Activated CD4-positive, alpha-beta T cell treated with anti-CD3 and anti-CD28 coated beads, Interleukin-2, Interleukin-6, amounts not matched to agents 100 ng/mL and 50 ng/mL, durations not matched to agents 16 hours and 8 hours (primary cell): ENCODE data around the gene EPHB1.

Experiments used
- DNase-seq: peaks from one replicate; pipeline ENCODE4 v3.0.0-alpha.2; 2020

Gene EPHB1

DNA sequence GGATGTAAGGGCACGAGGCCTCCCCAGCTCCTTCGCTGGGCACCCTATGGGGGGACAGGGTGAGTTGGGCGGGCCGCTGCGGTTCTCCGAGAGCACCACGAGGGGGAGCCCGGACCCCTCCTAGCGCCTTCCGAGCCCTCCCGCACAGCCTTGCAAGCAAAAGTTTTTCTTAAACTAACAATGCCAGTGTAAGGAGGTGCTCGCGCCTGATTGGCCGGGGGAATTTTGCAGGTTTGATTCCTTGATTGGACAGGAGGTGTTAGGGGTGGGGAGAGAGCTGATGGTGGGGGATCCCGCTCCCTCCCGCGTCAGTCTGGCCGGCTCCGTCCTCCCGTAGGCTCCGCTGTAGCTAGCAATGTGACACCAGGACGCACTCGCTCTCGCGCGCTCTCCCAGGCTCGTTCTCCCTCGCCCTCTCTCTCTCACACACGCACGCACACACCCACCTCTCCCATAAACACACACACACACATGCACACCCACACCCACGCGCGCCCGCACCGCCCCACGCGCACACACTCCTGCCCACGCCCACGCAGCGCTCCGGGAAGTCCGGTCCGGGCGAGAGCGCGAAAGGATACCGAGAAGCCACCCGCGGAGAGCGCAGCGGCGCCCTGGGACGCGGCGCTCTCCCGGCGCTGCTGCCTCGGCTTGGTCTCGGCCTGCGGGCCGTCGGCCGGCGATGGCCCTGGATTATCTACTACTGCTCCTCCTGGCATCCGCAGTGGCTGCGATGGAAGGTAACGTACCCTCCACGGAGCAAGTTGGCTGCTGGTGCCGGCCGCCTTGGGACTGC, at the start of gene EPHB1:
Gene EPHB1 (plus strand): TSS at position 311 of the 796 bp plus-strand sequence.
- peak; percentile 83 for DNase-seq

DNA sequence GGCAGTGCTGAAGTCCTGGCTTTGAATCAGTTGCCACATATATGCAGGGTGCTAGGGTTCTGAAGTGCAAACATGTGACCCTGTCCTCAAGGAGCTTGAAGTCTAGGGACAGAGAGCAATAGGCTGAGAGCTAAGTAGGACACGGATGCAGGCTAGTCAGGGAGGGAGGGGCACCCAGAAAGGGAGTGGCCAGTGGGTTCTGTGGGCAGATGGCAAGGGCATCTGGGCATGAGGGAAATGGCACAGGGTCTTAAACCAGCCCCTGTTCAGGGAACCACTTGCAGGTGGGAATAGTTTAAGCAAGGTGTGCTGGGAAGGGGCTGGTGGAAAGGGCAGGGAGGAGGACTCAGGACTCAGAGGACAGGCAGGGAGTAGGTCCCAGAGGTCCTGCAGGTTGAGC, 46.4 kb upstream of the EPHB1 start:
- DNase-seq = no peak

DNA sequence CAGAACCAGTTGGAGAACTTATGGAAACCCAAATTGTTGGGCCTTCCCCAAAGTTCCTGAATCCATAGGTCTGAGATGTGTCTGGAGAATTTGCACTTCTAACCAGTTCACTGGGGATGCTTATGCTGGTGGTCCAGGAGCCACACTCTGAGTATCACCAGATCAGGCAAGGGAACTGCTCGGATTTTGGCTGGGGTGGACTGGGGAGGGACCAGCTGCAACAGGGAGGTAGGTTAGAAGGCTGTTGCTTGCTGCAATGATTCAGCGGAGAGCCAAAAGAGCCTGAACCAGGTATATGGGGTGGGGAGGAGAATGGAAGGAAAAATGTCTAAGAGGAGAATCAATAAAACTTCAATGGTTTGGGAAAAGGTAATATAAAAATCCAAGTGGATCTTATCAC, 45.9 kb upstream of the EPHB1 start:
- no peak for DNase-seq

DNA sequence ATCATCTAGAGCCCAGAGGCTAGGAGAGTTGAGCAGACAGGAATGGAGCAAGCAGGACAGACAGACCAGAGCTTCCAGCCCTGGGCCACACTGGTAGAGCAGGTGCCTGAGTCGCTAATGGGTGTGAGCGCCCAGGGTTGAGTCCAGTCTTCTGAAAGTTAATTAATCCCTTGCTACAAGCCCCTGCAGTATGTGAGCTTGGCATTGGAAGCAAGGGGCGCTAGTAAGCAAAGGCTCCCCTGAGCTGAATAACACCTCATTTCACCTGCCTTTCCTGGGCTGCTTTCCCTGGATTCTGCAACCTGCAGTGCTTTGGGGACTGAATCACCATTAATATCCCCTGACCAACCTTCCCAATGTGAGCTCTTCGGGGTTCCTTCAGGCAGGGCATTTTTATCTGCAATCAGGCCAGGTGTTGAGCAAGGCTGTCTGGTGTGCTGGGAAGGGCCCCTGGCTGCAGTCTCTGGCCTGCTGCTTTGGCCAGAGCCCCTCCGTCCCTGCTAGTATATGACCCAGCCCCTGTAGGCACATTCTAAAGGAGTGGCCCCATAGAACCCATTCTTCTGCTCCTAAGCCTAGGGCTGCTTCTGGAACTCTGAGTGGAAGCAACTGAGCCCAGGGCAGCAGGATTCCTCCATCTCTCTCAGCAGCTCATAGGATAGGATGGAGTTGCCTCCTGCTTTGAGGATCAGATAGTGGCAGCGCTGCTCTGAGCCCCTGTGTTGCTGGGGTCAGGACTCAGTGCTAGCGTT, 45.1 kb upstream of the EPHB1 start:
- DNase-seq = no peak

DNA sequence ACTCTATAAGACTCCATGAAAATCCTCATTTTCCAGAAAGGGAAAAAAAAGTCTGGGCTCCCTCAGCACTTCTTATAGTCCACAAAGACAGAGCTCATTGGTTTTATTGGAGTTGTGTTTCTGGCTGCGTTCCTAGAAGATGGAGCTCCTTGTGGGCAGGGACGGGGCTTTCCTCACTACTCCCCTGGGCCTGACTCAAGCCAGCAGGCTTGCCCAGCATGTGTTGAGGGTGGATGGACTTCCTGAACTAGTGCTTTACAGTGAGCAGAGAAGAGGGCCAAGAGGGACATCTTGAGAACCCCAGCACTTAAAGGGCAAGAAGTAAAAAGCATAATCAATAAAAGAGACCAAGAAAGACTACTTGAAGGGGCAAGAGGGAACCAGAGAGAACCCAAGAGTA, 43.2 kb upstream of the EPHB1 start:
- DNase-seq = no peak

DNA sequence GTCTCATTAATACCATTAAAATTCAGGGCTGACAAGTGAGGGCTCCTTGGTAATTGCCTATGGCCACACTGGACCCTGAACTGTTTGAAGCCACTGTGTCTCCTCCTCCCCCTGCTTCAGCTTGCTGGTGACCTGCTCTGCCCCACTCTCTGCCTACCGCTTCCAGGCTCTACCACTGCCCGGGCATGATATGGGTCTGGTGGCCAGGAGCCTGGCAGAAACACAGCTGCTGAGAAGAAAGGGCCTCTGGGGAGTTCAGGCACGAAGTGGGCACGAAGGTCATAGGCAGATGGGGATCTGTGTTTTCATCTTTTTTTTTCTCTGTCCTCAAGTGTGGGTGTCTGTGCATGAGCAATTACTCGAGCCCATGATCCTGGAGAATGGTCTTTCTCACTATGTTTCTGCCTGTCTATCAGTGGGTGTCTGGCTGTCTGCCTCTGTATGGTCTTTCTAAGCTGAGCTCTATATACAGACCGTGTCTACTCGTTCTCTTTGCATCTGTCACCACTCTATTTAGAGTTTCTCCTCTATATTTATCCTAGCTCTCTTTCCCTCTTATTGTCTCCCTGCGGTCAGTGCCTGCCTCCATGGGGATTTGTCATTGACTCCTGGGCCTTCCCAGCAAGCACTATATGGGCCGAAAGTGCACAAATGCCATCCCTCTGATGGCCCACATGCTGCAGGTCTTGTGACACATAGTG, 42.1 kb upstream of the EPHB1 start:
- DNase-seq = no peak

DNA sequence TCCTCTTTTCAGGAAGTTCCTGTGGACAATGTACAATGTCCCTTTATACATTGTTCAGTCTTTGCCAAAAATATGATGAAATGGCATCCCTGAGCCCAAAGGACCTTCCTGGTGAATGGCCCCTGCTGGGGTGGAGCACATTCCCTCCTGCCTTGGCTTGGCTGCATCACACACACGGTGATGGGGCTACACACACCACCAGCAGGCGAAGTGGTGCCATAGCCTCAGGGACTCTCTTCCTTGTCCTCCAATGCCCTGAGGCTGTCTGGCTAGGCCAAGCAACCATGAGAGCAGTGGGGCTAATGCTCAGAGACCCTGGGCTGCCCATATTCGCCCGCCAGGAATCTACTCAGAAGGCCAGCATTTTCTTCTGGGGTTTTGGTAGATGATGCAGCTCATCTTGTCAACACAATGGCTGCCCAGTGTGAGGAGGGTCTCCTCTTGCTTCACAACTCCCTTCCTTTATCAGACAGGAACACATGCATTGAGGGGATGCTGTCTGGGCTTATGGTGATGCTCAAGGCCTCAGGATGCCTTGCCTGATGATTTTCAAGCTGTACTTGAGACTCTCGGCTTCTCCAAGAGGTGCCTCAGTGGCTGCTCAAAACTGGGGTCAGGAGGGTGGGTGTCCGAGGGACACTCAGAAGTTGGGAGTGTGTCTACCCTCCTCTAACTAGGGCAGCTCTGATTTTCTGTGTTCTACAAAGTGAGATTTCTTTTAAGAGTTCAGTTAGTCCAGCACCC, 40.9 kb upstream of the EPHB1 start:
- DNase-seq = no peak

DNA sequence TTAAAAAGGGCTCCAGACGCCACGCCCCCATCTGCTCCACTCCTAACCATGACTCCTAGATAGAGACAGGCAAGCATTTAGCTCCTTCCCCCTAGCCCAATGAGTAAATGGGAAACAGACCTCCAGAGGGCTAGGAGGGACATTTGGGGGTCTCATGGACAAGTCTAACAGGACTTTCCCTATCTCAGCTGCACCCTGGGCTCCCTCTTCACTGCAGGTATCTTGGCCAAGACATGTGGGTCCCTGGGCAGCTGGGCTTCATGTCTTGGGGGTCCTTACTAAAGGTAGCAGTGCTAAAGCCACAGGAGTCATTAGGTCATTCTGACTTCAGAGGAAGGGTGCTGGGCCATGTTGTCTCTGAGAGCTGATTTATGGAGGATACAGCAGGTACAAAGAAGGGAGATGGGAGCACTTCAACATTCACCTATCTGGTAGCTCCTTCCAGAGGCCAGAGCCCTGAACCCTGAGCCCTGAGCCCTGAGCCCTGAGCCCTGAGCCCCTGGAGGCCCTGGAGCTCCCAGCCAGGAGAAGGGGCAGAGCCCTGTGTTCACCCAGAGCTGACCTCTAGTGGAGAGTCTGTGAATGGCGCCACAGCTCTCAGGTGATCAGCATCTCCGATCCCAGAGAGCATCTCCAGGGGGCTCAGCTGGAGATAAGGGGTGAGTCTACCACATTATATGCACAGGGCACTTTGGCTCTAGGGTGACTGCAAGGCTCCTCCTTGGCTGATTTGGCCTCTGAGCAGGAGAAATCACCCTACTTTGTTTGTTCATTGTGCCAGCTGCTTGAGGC, 40.1 kb upstream of the EPHB1 start:
- peak; percentile 60 for DNase-seq

DNA sequence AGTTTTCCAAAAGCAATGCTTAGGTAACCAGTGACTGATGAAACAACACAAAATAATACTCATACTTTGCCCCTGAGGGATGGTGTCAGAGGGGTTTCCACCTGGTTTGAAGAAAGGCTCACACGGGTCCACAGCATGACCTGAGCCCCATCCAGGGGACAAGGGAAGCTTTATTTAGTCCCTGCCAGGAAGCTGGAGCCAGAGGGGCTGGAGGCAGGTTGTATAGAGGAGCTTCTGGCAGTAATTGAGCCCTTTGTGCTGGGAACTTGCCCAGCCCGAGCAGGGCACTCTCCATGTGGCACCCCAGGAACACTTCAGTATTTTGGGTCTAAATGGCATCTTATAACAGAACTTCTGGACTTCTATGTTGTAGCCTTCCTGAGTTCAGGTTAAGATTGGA, 39.2 kb upstream of the EPHB1 start:
- DNase-seq = no peak

DNA sequence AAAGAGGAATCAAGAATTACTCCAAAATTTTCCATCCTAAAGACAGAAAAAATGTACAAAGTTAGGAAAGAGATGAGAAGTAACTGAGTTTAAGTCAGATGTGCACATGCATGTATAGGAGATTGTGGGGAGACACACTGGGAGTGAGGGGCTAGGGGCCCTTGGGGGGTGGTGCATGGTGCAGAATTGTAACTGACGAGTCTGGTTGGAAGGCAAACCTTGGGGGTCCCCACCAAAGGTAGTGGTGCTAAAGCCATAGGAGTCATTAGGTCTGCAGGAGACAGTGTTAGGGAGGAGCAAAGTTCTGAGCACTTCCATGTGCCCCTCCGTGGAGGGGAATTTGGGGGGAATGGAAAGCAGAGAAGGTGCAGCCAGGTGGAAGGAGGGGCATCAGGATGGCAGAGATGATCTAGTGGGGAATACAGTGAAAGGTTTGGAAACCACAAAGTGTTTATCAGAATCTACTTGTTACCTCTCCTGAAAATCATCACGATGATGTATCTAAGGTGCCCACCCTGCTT, 37.5 kb upstream of the EPHB1 start:
- DNase-seq = no peak

DNA sequence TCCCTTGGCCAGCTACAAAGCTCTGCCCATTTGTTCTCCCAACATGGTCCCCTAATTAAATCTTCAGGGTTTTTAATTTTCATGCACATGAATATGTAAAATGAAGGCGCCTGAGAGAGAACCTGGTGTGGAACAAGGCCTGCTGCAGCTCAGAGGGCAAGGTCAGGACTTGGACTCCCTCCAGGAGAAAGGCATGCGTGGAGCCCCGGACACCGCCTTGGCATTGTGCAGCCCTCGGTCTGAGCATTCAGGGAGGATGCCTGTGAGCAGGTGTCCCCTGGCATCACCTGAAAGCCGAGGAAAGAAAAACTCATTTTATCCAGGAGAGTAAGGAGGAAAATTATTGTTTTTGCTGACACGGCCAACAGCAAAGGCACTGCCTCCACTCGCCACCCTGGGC, 33.8 kb upstream of the EPHB1 start:
- no peak for DNase-seq

DNA sequence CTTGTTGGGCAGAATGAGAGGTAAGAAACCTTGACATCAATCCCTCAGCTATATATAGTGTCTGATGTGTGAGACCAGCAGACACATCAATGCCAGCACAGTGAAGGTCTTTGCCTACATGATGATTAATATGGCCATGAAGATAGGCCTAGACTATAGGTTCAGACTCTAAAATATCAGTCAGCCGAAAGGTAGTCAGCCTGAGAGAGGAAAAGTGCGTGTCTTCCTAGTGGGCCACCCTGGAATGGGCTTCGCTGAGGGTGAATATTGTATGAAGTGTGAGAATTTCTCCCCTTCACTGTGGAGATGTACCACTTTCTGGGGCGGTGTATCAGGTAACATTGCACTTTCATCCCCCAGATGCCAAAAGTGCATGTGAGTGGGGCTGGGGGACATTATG, 33.0 kb upstream of the EPHB1 start:
- DNase-seq = no peak

DNA sequence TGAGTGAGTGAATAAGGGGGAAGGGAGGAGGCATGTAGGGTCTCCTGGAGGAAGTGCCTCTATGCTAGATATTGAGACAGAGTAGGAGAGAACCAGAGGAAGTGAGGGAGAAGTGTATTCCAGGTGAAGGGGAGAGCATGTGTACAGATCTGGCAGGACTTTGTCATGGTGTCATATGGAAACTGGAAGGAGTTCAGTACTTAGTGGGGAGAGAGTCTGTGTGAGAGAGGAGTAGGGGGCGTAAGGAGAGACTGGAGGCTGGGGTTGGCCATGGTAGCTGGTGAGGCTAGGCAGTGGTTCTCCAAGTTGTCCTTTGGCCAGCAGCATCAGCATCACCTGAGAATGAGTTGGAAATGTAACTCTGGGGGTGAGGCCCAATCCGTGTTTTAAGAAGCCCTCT, 29.6 kb upstream of the EPHB1 start:
- DNase-seq = no peak

DNA sequence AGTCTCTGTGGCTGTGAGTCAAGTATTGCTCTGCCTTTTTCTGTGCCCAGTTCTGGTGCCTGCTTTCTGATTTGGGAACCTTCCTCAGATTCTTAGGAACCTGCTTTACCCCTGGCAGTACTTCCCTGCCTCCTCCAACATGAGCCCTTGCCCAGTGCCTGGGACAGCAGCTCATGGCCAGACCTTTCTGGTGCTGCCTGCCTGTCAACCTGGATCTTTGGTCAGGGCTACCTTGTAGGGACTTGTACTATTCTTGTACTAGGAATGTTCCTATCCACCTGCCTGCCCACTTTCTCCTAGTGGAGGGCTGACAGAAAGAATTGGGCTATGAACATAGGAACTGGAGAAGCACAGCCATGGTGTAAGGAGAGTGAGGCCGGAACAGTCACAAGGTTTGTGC, 28.8 kb upstream of the EPHB1 start:
- no peak for DNase-seq

DNA sequence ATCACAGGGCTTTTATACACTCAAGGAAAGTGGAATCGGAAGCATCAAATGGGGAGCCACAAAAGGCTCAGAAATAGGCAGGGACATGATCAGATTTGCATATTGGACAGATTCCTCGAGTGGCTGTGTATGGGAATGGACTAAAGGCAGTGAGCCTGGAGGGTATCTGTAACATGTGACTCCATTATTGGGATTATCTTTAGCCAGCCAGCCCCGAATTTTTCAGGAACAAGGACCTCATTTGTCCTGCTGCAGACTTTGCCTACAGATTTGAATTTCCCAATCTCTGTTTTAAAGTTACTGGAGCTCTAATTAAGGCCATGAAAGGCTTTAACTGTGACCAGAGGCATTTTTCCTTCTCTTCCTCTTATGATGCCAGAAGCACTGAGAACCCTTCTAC, 26.9 kb upstream of the EPHB1 start:
- no peak for DNase-seq

DNA sequence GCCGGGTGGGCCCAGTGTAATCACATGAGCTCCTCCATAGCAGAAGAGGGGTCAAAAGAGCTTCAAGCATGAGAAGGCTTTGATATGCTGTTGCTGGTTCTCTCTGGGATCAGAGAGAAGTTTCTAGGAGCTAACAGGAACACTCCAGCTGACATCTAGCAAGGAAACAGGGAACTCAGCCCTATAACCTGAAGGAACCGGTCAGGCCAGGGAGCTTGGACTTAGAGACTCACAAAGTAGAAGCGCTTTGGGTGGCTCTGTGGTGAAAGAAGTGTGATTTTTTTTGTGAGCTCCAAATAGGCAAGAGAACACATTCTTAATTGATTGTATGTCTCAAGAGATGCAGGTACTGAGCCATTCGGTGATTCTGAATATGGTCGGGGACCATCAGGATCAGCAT, 26.2 kb upstream of the EPHB1 start:
- no peak for DNase-seq

DNA sequence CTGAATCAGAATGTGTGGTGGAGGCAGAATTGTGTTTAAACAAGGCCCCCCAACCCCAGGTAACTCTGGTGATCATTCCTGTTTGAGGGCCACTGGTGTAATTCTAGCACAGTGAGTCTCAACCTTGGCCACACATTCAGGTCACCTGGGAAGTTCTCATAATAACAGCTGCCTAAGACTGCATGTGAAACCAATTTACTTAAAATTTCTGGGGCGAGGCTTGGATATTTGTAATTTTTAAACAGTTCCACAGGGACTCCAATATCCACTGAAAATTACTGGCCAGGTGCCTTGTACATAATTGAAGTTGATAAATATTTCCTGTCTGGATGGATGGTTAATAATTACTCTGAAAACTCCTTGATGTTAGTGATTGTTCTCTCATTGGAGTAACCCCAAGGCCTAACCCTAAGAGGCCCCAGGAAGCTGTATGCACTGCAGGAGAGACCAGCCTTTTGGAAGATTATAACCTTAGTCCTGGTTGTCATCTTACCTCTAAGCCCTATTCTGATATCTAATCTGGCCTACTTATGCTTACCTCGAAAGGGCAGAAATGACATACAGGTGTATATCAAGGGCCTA, 25.7 kb upstream of the EPHB1 start:
- no peak for DNase-seq

DNA sequence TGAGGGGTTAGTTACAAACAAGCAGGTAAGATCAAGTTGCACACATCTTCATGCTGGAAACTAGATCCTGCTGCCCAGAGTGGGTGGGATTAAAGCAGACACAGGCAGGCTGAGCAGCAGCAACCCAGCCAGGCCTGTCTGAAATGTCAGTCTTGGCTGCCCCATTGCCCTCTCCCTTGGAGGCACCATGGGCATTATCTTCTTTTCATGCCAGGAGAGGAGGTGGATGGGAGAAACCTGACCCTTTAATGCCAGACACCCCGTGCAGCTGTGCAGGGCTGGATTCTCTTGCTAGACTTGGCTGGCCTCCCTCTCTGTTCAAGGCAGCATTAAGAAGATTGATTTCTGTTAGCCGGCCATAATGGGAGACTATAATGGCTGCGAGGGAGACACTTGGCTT, 23.0 kb upstream of the EPHB1 start:
- DNase-seq = no peak

DNA sequence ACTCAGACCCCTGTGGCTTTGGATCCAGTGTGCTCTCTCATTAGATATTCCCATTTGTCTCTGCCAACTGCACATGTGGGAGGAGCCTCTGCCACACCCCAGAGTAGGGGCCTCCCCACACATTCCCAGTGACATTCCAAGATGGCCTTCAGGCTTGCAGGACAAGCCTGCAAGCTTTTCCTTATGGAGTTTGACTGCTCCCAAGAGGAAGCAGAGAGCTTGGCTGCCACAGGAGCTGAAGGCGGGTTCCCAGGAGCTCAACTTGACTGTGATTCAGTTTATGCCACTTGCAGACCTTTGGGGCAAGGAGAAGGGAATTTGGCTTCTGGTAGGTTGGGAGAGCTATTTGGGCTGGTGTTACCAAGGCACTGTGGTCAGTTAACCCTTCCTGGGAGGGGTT, 22.5 kb upstream of the EPHB1 start:
- DNase-seq = no peak

DNA sequence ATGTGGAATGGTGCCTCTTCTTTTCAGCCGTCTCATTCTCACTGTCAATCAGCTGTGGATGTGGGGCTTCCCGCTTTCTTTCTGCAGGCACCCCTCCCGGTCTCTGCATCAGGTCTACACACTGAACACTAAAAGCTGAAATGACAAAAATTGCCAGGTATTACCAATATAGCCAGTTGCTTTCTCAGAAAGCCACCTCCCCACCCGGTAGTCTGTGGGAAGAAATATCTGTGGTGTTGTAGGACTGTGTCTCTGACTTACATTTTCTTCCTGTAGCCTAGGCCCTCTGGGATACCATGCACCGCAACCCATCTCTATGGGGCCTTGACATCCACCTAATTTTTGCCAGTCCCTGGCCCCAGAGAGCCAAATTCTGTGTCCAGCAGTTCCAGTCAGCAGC, 19.2 kb upstream of the EPHB1 start:
- no peak for DNase-seq

DNA sequence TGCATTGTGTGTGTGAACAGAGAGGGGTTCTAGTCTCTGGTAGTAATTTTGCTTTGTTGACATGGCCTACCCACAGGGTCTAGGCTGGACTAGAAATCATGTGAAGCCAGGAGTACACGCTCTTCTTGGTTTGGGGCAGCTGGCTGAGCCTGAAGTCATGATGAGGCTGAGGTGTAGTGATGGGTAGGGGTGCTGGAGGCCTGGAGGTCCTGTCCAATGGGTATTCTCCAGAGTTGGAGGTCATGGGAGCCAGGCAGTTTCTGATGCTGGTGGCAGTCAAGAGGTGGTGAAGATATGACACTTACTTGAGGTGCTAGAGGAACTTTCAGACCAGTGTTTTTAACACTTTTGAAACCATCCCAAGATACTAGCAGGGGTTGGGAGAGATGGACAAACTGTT, 18.5 kb upstream of the EPHB1 start:
- no peak for DNase-seq

DNA sequence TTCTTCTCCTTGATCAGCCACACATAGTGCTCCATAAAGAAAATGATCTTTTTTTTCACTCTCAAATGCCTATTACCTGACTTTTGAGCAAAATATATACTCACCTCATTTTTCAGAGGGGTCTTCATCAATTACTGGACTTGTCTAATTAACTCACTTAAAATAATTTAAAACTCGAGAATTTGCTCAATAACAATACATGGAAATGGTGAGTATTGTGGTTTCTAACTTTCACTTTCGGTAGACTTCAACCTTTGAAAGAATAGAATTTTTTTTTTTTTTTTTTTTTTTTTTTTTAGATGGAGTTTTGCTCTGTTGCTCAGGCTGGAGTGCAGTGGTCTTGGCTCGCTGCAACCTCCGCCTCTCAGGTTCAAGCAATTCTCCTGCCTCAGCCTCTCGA, 17.7 kb upstream of the EPHB1 start:
- no peak for DNase-seq
